HG02798 (cell line): ENCODE data around the gene ANXA11.

Experiments used
- ATAC-seq: cut with Tn5 transposase; IDR thresholded peaks from one replicate; pipeline ENCODE4 v1.9.1; 2021; ENCODE audit warnings: mild to moderate bottlenecking; ENCODE audit not compliant: unreplicated experiment, poor library complexity

The ANXA11 gene

GRCh38 chr10:80122110-80122710 lies 83.1 kb downstream of the ANXA11 start:
- ATAC-seq: no peak

GRCh38 chr10:80118669-80119068 lies 86.7 kb downstream of the ANXA11 start:
- ATAC-seq: no peak

GRCh38 chr10:80110986-80111385 lies 94.4 kb downstream of the ANXA11 start:
- ATAC-seq: no peak

GRCh38 chr10:80108576-80109239 lies 96.6 kb downstream of the ANXA11 start:
- ATAC-seq: no peak

- peak; percentile 66 for ATAC-seq
Measured at GRCh38 chr10:80104066-80104926, 101.0 kb downstream of the ANXA11 start.
